Right lobe of liver (tissue), 6 donors: ENCODE results near the gene LRIT2. TPM values are rescaled to one million over a fixed set of nuclear protein-coding genes. Genes with fewer than 3 reads are reported as not detected.
"Not testable (repeated sequence)": the region's sequence is repeated elsewhere in the genome, so short reads cannot be mapped to it uniquely, and the experiment has no call there.

Source experiments
- ATAC-seq, 4 donors: fragments of 200-7000 bp; cut with Tn5 transposase; one replicate each; pipeline ENCODE4 v1.9.1; 2020; ENCODE audit warnings: mild to moderate bottlenecking in 4 of 4, moderate library complexity in 4 of 4
- DNase-seq, 3 donors: peaks; one replicate each; pipeline ENCODE4 v3.0.0-alpha.2; 2020
- H3K27ac ChIP-seq, 3 donors: fragments of 200-600 bp; one replicate each; pipeline ENCODE4 v1.8.0; 2022
- H3K27me3 ChIP-seq, 2 donors: fragments of 200-600 bp; one replicate each; pipeline ENCODE4 v1.8.0; 2022
- H3K36me3 ChIP-seq, 4 donors: fragments of 200-600 bp; sonication (generic) in 1 of 4; one replicate each; pipeline versions ENCODE4 v1.5.1 to v1.8.0; 2017 to 2022; ENCODE audit warnings: control low read depth in 1 of 4
- H3K4me1 ChIP-seq, 4 donors: fragments of 200-600 bp; sonication (generic) in 1 of 4; one replicate each; pipeline versions ENCODE4 v1.5.1 to v1.8.0; 2017 to 2022; ENCODE audit warnings: control low read depth in 1 of 4
- H3K4me3 ChIP-seq, 3 donors: fragments of 200-600 bp; one replicate each; pipeline ENCODE4 v1.8.0; 2022
- H3K9me3 ChIP-seq, 4 donors: fragments of 200-600 bp; sonication (generic) in 1 of 4; one replicate each; pipeline versions ENCODE4 v1.5.1 to v1.8.0; 2017 to 2022; ENCODE audit warnings: control low read depth in 1 of 4
- CTCF ChIP-seq, 4 donors: fragments of 200-600 bp in 3 of 4; fragments of 450-650 bp in 1 of 4; IDR thresholded peaks; one replicate each; pipeline versions ENCODE4 v1.5.1 to v1.8.0; 2016 to 2022; ENCODE audit warnings: antibody characterized with exemption in 4 of 4, mild to moderate bottlenecking in 2 of 4
- POLR2A ChIP-seq: fragments of 450-650 bp; IDR thresholded peaks from one replicate; pipeline ENCODE4 v1.6.1; 2017; ENCODE audit warnings: antibody characterized with exemption, mild to moderate bottlenecking
- WGBS: methylation state at CpG from one replicate; pipeline ENCODE4 v1.1.6; 2018; ENCODE audit warnings: low coverage, low lambda C conversion rate; ENCODE audit not compliant: insufficient coverage; ENCODE audit errors: missing lambda C conversion rate; 5-methylcytosine and 5-hydroxymethylcytosine counted together
- intact Hi-C, 2 donors: fragments of 100-400 bp; cut with DNase I; formaldehyde crosslinking; loops; one replicate each; pipeline versions ENCODE4 v1.11.2 to v1.14.1; 2022
- total RNA-seq, 6 experiments: library from RNA; depleted of rRNA in 2 of 6; stranded (reverse); fragments of >200 nt in 2 of 6; fragmentation: NEBNext Ultra II Directional in 3 of 6; extraction: Animal tissue kit (Norgen Biotek cat#: 25700) in 3 of 6; gene quantifications; one replicate each; pipeline versions ENCODE4 v1.1.0 to v1.2.4, GENCODE V29; 2016 to 2023
- donor health status: DM: no; HTN: yes; CAD: no.
- donor health status: DM: no; HTN: no; CAD: no.
- donor health status: DM: no; HTN: no; CAD: no.
- donor health status: DM: no; HTN: yes; CAD: no.
- donor health status: DM: no; HTN: yes; CAD: no.

Gene LRIT2
- total RNA-seq, 6 experiments from 2014 or later = not detected

- DNase-seq (no peak), ATAC-seq (no peak)
- Histone ChIP-seq H3K9me3 (no peaks in the 10 kb centered on the region), H3K4me1 (no peaks in the 10 kb centered on the region), H3K27ac (no peak overlapping the region), H3K27me3 (no peaks in the 10 kb centered on the region), H3K4me3 (no peak overlapping the region), H3K36me3 (no peaks in the 10 kb centered on the region)
- 43% methylated on average over 5 of the region's 11 CpGs for WGBS
- TF ChIP-seq CTCF (IDR thresholded peaks at IDR 0.05) = no peak
- no peak for TF ChIP-seq POLR2A
- intact Hi-C loops = no loop called here
These were observed 39.7 kb downstream of the LRIT2 start for GRCh38 chr10:84185526-84186175.

DNA sequence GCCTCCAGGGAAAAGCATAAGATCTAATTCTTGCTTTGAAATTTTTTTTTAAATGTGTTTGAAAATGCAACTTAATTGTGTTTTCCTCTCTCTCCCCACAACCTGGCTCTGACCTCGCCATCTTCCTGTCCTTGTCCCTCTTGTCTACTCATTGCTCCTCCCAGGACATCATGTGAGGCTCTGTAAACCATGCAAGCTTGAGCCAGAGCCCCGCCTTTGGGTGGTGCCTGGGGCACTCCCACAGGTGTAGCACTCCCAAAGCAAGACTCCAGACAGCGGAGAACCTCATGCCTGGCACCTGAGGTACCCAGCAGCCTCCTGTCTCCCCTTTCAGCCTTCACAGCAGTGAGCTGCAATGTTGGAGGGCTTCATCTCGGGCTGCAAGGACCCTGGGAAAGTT lies 40.8 kb downstream of the LRIT2 start:
- ATAC-seq (no peak), DNase-seq (no peak)
- Histone ChIP-seq H3K4me1 (no peaks in the 10 kb centered on the region), H3K27ac (no peak overlapping the region), H3K27me3 (no peaks in the 10 kb centered on the region), H3K4me3 (no peak overlapping the region), H3K36me3 (no peaks in the 10 kb centered on the region), H3K9me3 (no peaks in the 10 kb centered on the region)
- TF ChIP-seq CTCF (IDR thresholded peaks at IDR 0.05) (no peak), POLR2A (no peak)
- intact Hi-C loops = no loop called here
- 51% methylated on average over 3 of the region's 4 CpGs for WGBS

DNA sequence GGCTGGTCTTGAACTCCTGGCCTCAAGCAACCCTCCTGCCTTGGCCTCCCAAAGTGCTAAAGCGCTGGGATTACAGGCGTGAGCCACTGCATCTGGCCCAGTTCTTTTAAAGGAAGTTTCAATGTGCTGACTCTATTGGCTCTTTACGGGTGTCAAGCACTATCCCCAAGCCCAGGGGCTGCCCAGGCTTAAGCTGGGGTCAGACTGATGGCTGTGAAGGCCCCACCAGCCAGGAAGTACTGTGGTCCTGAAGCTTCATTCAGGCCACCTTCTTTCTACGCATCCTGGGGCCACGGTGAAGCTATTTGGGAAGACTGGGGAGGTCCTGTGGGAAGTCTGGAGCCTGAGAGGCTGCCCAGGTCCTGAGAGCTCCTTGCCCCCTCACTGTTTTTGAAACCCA lies 43.7 kb downstream of the LRIT2 start:
- Histone ChIP-seq H3K27ac (no peak overlapping the region), H3K4me1 (no peaks in the 10 kb centered on the region), H3K27me3 (no peaks in the 10 kb centered on the region), H3K36me3 (no peaks in the 10 kb centered on the region), H3K9me3 (no peaks in the 10 kb centered on the region), H3K4me3 (no peak overlapping the region)
- ATAC-seq = no peak
- 65% methylated on average over 3 of the region's 5 CpGs for WGBS
- intact Hi-C loops = no loop called here
- no peak for TF ChIP-seq CTCF (IDR thresholded peaks at IDR 0.05)
- TF ChIP-seq POLR2A = no peak
- DNase-seq = no peak

- not testable (repeated sequence) for H3K9me3 ChIP-seq
These were observed 45.0 kb downstream of the LRIT2 start for GRCh38 chr10:84180386-84180785.

GRCh38 chr10:84179059-84179710 lies 46.2 kb downstream of the LRIT2 start:
- Histone ChIP-seq H3K36me3 (no peaks in the 10 kb centered on the region), H3K9me3 (no peaks in the 10 kb centered on the region), H3K27ac (no peak overlapping the region), H3K4me1 (no peaks in the 10 kb centered on the region), H3K27me3 (no peaks in the 10 kb centered on the region), H3K4me3 (no peak overlapping the region)
- 32% methylated on average over 4 of the region's 12 CpGs for WGBS
- no peak for ATAC-seq
- intact Hi-C loops = no loop called here
- no peak for DNase-seq
- TF ChIP-seq CTCF (IDR thresholded peaks at IDR 0.05) = no peak
- no peak for TF ChIP-seq POLR2A

More at GRCh38 chr10:84180386-84180785, 45.0 kb downstream of the LRIT2 start:
- DNase-seq, intact Hi-C loops, H3K4me3 ChIP-seq, H3K27me3 ChIP-seq, H3K27ac ChIP-seq, H3K36me3 ChIP-seq, ATAC-seq, H3K4me1 ChIP-seq: not testable (repeated sequence)
- WGBS = 96% methylated on average over 3 of the region's 22 CpGs
